Activated CD4-positive, alpha-beta T cell treated with anti-CD3 and anti-CD28 coated beads, Interleukin-2, amount 50 U/mL, for 4 hours (primary cell): ENCODE results near the gene ZNF398.

Source experiments
- DNase-seq, 2 experiments: peaks; one replicate each; pipeline ENCODE4 v3.0.0-alpha.2; 2020

The ZNF398 gene

DNA sequence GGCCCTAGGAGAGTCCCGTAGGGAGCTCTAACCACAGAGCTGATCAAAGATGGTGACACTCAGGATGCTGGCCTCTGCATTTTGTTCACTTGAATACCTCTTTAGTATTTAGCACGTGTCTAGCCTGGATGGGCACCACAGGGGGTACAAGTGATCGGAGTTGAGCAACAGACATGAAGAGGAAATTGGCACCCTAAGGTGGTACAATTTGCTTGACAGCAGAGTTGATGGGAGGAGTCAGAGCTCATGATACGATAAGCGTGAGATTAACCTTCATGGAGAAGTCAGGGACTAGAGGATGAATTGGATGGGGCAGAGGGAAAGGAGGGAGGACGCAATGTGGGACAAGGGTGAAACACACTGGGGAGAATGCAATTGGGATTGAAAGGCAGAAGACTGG is 82.3 kb downstream of the ZNF398 start:
- DNase-seq: no peak

DNA sequence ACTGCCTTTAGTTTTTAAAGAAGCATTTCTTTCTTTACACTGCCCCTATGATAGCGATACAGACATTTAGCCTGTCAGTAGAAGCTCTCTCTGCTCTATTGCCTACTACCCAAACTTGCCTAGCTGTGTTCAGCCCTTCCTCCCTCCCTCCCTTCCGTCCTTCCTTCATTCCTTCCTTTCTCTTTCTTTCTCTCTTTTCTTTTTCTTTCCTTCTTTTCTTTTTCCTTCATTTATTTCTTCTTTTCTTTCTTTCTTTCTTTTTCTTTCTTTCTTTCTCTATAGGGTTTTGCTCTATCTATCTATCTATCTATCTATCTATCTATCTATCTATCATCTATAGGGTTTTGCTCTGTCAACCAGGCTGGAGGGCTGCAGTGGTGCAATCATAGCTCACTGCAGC is 85.1 kb downstream of the ZNF398 start:
- DNase-seq: no peak
